Kidney epithelial cell (primary cell): ENCODE data around the gene SMIM13. TPM values are rescaled to one million over a fixed set of nuclear protein-coding genes. Genes with fewer than 3 reads are reported as not detected.

Source experiments
- DNase-seq: peaks from one replicate; pipeline ENCODE4 v3.0.0-alpha.2; 2010; ENCODE audit warnings: low read depth
- H3K27me3 ChIP-seq: 2 replicates; pipeline ENCODE4 v1.6.0; 2011; ENCODE audit warnings: low read length; ENCODE audit not compliant: control insufficient read depth, insufficient read depth
- H3K36me3 ChIP-seq: 2 replicates; pipeline ENCODE4 v1.5.1; 2011; ENCODE audit warnings: low read length; ENCODE audit not compliant: control insufficient read depth, insufficient read depth
- H3K4me3 ChIP-seq: 2 replicates; pipeline ENCODE4 v1.5.1; 2011; ENCODE audit warnings: low read depth, mild to moderate bottlenecking, control low read depth, low read length
- CTCF ChIP-seq: IDR thresholded peaks from 2 replicates; pipeline ENCODE4 v1.5.1; 2011; ENCODE audit warnings: mild to moderate bottlenecking, moderate library complexity, low read length, control low read depth, inconsistent platforms; ENCODE audit not compliant: insufficient read depth, poor library complexity, severe bottlenecking
- total RNA-seq: library from RNA; depleted of rRNA; stranded (reverse); fragments of >200 nt; gene quantifications from 2 replicates; pipeline ENCODE4 v1.2.3, GENCODE V29; 2015

The SMIM13 gene
- total RNA-seq, 1 donor from 2014 or later: 18.5 TPM

- H3K27me3 ChIP-seq: no peaks in the 10 kb centered on the region
- H3K36me3 ChIP-seq: no peaks in the 10 kb centered on the region
- no peak overlapping the region for H3K4me3 ChIP-seq
- DNase-seq: no peak
- no peak for TF ChIP-seq CTCF
These were observed 62.0 kb downstream of the SMIM13 start for GRCh38 chr6:11155589-11155988.

GRCh38 chr6:11160199-11160598 is 66.6 kb downstream of the SMIM13 start:
- H3K27me3 ChIP-seq: no peaks in the 10 kb centered on the region
- H3K4me3 ChIP-seq: no peak overlapping the region
- TF ChIP-seq CTCF: no peak
- no peak for DNase-seq
- no peaks in the 10 kb centered on the region for H3K36me3 ChIP-seq

GRCh38 chr6:11161031-11161956 is 67.7 kb downstream of the SMIM13 start:
- no peak for TF ChIP-seq CTCF
- DNase-seq: peak; percentile 28
- H3K27me3 ChIP-seq: no peaks in the 10 kb centered on the region
- no peak overlapping the region for H3K4me3 ChIP-seq
- H3K36me3 ChIP-seq: no peaks in the 10 kb centered on the region

GRCh38 chr6:11162262-11162661 is 68.6 kb downstream of the SMIM13 start:
- TF ChIP-seq CTCF: no peak

GRCh38 chr6:11163932-11164331 is 70.3 kb downstream of the SMIM13 start:
- DNase-seq: no peak
- H3K27me3 ChIP-seq: no peaks in the 10 kb centered on the region
- H3K4me3 ChIP-seq: no peak overlapping the region
- H3K36me3 ChIP-seq: no peaks in the 10 kb centered on the region
- no peak for TF ChIP-seq CTCF

More at GRCh38 chr6:11162262-11162661, 68.6 kb downstream of the SMIM13 start:
- Histone ChIP-seq H3K36me3 (no peaks in the 10 kb centered on the region), H3K27me3 (no peaks in the 10 kb centered on the region), H3K4me3 (no peak overlapping the region)
- DNase-seq: no peak
